ENCODE measurements around the gene TKT. TPM values are rescaled to one million over a fixed set of nuclear protein-coding genes. Genes with fewer than 3 reads are reported as not detected.
A peak's percentile ranks its signal among the peaks of the same experiment; 100 is the strongest.

TKT gene
- total RNA-seq, 1 donor from 2014 or later: 564 TPM

DNA sequence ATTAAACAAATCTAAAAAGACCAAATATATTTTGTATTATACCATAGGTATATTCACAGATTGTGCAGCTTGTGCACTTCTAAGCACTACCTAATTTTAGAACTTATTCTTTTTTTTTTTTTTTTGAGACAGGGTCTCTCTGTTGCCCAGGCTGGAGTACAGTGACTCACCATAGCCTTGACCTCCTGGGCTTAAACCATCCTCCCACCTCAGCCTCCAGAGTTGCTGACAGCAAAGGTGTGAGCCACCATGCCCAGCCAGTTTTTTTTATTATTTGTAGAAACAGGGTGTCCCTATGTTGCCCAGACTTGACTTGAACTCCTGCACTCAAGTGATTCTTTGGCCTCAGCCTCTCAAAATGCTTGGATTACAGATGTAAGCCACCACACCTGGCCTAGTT lies 11.9 kb upstream of the TKT start:
- H3K4me1 Mint-ChIP-seq: peaks cover 20% of the 10 kb centered on the region
- no peaks in the 10 kb centered on the region for H3K9me3 Mint-ChIP-seq
- H3K4me3 Mint-ChIP-seq: no peak overlapping the region
- no peak overlapping the region for H3K27ac Mint-ChIP-seq (ENCODE audit: unreplicated experiment)
- no peaks in the 10 kb centered on the region for H3K36me3 Mint-ChIP-seq (ENCODE audit: low read depth)
- DNase-seq (ENCODE audit: low read depth, low spot score): no peak
- no peak for TF ChIP-seq CTCF (conservative IDR thresholded peaks at IDR 0.05)
- H3K27me3 Mint-ChIP-seq (ENCODE audit: low read depth): no peaks in the 10 kb centered on the region

- Mint-ChIP-seq H3K4me1 (peaks cover 9% of the 10 kb centered on the region), H3K27me3 (ENCODE audit: low read depth) (no peaks in the 10 kb centered on the region), H3K36me3 (ENCODE audit: low read depth) (no peaks in the 10 kb centered on the region), H3K9me3 (no peaks in the 10 kb centered on the region), H3K27ac (ENCODE audit: unreplicated experiment) (peak overlapping the region; percentile 67), H3K4me3 (no peak overlapping the region)
- no peak for DNase-seq (ENCODE audit: low read depth, low spot score)
- no peak for TF ChIP-seq CTCF (conservative IDR thresholded peaks at IDR 0.05)
Measured at GRCh38 chr3:53264718-53265117, 8.9 kb upstream of the TKT start.

- Mint-ChIP-seq H3K27me3 (ENCODE audit: low read depth) (no peaks in the 10 kb centered on the region), H3K27ac (ENCODE audit: unreplicated experiment) (no peak overlapping the region), H3K4me1 (peaks cover 15% of the 10 kb centered on the region), H3K36me3 (ENCODE audit: low read depth) (no peaks in the 10 kb centered on the region), H3K4me3 (no peak overlapping the region), H3K9me3 (no peaks in the 10 kb centered on the region)
- no peak for TF ChIP-seq CTCF (conservative IDR thresholded peaks at IDR 0.05)
- no peak for DNase-seq (ENCODE audit: low read depth, low spot score)
Measured at GRCh38 chr3:53263907-53264306, 8.1 kb upstream of the TKT start.

GRCh38 chr3:53261712-53262111 lies 5.9 kb upstream of the TKT start:
- H3K27ac Mint-ChIP-seq (ENCODE audit: unreplicated experiment): no peak overlapping the region
- peaks cover 29% of the 10 kb centered on the region for H3K4me1 Mint-ChIP-seq
- DNase-seq (ENCODE audit: low read depth, low spot score): no peak
- TF ChIP-seq CTCF (conservative IDR thresholded peaks at IDR 0.05): no peak
- no peaks in the 10 kb centered on the region for H3K27me3 Mint-ChIP-seq (ENCODE audit: low read depth)
- no peak overlapping the region for H3K4me3 Mint-ChIP-seq
- no peaks in the 10 kb centered on the region for H3K36me3 Mint-ChIP-seq (ENCODE audit: low read depth)
- H3K9me3 Mint-ChIP-seq: no peaks in the 10 kb centered on the region

DNA sequence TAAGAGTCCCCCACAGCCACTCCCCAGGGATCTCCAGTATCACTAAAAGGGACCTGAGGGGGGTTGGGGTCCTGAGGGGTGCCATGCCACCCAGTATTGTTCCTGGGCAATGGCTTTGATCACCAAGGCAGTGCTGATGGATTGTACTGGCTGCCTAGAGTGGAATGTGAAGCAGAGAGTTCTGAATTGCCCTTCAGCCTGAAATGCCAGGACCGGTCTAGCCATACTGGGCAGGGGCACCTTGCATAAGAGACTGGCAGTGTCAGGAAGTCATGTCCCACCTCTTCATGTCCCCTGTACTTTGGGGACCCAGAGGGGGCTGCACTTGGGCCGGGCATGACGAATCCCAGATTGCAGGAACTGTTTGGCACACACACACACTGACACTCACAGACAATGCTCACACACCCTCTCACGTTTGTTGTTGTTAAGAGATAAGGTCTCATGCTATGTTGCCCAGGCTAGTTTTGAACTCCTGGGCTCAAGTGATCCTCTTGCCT lies 4.5 kb upstream of the TKT start:
- Mint-ChIP-seq H3K9me3 (no peaks in the 10 kb centered on the region), H3K27me3 (ENCODE audit: low read depth) (no peaks in the 10 kb centered on the region), H3K27ac (ENCODE audit: unreplicated experiment) (no peak overlapping the region), H3K4me3 (no peak overlapping the region), H3K36me3 (ENCODE audit: low read depth) (no peaks in the 10 kb centered on the region), H3K4me1 (peaks cover 29% of the 10 kb centered on the region)
- no peak for TF ChIP-seq CTCF (conservative IDR thresholded peaks at IDR 0.05)
- DNase-seq (ENCODE audit: low read depth, low spot score): no peak

Measured in neural crest cell (in vitro differentiated cells).